Cardiac septum (tissue), 1 donor: Measurements from ENCODE around the gene GIT2. TPM values are rescaled to one million over a fixed set of nuclear protein-coding genes. Genes with fewer than 3 reads are reported as not detected.
"Not testable (repeated sequence)": the region's sequence is repeated elsewhere in the genome, so short reads cannot be mapped to it uniquely, and the experiment has no call there.

ENCODE experiments used
- DNase-seq: peaks from one replicate; pipeline ENCODE4 v3.0.0-alpha.2; 2020; ENCODE audit warnings: low spot score
- intact Hi-C: fragments of 100-400 bp; cut with DNase I; formaldehyde crosslinking; loops from one replicate; pipeline ENCODE4 v1.14.0; 2022
- total RNA-seq: library from RNA; stranded (reverse); fragmentation: NEBNext Ultra II Directional; extraction: Animal tissue kit (Norgen Biotek cat#: 25700); gene quantifications from one replicate; pipeline ENCODE4 v1.2.1, GENCODE V29; 2021
- donor health status: DM: no; HTN: no; CAD: no.

Gene GIT2
- total RNA-seq, 1 donor from 2014 or later: 31.2 TPM

DNA sequence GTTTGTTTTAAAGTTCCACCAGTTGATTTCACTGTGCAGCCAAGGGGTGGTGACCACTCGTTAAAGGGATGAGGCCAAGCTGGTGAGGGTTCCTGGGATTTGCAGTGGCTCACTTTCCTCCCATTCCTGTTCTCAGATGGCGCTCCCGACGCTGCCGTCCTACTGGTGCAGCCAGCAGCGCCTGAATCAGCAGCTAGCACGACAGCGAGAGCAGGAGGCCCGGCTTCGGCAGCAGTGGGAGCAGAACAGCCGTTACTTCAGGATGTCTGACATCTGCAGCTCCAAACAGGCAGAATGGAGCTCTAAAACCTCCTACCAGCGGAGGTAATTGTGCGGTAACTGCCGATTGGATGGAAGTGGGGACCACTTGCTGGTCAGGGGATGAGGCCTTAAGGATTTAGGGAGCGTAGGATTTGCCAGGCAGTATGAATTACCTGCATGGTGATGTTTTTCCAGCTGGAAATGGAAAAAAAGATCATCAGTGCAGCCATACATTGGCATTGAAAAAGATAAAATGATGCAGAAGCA, 93.2 kb downstream of the GIT2 start:
- intact Hi-C loops: loop anchor here (5.0 kb wide), 1 partner anchor 94 kb away; the partner anchor contains the start of genes ANKRD13A and GIT2
- DNase-seq: no peak

DNA sequence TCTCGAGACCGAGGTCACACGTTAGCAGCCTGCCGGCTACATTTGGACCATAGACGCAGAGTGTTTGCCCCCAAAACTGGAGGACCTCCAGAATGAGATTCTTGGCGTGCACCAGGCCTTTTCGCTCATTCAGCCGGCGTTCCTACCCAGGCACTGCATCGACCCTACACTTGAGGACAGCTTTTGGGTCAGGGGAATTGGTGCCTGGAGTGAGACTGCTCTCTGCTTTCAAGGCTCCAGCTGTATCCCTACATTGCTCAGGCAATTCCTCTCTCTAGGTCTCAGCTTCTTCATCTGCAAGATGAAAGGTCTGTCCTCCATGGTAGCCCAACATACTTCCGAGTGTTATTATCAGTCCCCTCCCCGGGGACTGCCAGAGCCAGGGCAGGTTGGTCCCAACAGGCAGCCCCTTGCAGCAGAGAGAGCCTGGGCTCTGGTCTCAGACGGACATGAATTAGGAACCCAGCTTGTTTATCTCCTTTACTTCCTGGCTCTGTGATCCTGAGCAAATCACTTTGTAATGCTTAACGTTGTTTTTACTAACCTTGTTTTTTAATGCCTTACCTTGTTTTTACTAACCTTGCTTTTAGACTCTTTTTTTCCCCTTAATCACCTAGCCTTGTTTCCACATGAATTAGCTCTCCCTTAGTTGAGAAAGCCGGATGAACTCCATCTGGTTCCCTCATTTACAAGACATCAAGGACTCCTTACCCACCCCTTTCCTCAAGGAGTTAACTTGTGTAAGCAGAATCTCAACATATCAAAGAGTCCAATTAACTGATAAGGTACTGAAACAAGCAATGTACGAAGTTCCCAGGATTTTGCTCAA, 95.2 kb downstream of the GIT2 start:
- intact Hi-C loops: loop anchor here (5.0 kb wide), 1 partner anchor 96 kb away; the partner anchor contains the start of genes ANKRD13A and GIT2
- DNase-seq: no peak

DNA sequence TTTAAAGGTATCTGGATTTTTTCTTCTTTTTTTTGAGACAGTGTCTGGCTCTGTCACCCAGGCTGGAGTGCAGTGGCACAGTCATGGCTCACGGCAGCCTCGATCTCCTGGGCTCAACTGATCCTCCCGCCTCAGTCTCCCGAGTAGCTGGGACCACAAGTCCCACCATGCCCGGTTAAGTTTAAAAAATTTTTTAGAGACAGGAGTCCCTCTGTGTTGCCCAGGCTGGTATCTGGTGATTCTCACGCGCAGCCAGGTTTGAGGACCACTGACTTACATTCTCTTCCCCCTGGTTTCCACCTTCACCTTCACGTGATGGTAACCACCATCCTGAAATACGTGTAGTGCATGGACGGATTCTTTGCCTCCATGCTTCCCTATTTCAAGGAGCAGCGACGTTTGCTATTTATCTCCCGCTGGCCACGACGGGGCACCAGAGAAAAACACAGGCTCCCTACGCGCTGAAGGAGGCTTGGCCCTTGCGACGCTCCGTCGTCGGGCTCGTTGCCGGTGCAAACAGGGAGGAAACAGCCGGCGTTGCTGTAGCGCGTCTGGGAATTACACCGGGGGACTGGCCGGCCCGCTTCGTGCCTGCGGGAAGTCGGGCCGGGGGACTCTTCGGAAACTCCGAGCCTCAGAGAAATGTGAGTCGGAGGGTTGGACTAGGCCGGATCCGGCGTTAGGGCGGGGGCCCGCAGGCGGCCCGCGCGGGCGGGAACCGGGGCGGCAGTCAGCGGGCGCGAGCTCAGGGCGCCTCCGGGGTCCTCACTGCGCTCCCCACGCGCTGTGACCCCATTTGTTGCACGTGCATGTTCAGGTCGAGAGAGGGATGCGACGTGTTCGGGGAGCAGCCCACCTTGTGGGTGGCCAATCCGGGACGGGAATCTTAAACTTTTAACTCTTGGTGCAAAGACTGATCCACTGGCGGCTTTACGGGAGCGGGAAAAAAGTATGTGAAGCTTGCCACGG, 96.1 kb downstream of the GIT2 start, which contains the start of gene TCHP:
TSS of gene TCHP (plus strand) at position 492 of the 969 bp plus-strand sequence. CDS start 2,753 bp downstream, outside the sequence.
- DNase-seq: peak; percentile 94

DNA sequence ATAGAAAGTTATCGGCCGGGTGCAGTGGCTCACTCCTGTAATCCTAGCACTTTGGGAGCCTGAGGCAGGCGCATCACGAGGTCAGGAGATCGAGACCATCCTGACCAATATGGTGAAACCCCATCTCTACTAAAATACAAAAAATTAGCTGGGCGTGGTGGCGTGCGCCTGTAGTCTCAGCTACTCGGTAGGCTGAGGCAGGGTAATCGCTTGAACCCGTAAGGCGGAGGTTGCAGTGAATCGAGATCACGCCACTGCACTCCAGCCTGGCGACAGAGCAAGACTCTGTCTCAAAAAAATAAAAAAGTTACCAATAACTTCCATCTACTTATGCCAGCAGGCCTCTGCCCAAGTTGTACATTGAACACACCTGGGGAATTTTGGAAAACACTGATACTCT, 96.8 kb downstream of the GIT2 start:
- intact Hi-C loops, DNase-seq: not testable (repeated sequence)

More for the DNA sequence above, 96.1 kb downstream of the GIT2 start, which contains the start of gene TCHP:
- intact Hi-C loops: loop anchor here (5.0 kb wide), 1 partner anchor 97 kb away; the partner anchor contains the start of genes ANKRD13A and GIT2

DNA sequence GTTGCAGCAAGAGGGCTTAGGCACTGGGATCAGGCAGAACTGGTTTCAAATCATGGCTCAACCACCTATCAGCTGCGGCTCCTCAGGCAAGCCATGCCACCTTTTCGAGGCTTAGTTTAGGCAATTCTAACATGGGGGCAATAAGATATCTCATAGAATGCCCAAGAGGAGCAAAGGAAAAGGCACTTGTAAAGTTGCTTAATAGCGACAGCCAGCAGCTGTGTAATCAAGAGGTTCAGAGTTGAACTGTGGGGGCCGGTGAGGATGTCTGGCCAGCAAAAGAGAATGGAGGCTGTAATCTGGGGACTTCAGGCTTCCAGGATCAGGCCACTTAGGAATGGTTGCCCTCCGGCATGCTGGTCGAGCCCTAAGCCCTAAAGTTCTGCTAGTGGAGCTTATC, 99.1 kb downstream of the GIT2 start:
- DNase-seq: no peak
- intact Hi-C loops: no loop called here

DNA sequence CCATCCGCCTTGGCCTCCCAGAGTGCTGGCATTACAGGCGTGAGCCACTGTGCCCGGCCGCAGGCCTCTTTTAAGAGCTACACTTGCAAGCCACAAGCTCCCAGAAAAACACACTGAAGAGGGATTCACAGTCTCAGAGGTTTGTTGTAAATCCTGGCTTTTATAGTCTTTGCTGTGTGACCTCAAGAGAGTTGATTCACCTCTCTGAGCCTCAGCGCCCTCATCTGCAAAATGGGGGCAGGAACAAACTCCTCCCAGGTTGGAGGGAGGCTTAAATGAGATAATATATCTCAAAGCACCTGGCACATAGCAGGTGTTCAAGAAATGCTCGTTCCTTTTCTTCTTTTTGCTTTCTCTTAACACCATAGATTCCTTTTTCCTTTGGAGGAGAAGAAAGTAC, 100.0 kb downstream of the GIT2 start:
- intact Hi-C loops: no loop called here
- DNase-seq: no peak

DNA sequence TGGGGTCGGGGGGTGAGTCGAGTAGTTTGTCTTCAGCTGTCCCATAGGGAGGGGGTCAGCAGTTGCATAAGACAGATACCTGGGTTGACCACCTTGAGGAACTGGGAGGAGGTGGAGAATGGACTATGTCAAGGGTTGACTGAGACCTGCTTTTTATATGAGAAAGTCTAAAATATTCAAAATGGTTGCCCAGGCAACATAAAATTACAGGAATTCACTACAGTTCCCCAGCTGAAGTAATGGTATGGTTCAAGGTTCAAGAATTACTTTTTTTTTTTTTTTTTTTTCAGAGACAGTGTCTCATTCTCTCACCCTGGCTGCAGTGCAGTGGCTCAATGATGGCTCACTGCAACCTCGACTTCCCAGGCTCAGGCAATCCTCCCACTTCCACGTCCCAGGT, 101.2 kb downstream of the GIT2 start:
- DNase-seq: no peak
- intact Hi-C loops: no loop called here

DNA sequence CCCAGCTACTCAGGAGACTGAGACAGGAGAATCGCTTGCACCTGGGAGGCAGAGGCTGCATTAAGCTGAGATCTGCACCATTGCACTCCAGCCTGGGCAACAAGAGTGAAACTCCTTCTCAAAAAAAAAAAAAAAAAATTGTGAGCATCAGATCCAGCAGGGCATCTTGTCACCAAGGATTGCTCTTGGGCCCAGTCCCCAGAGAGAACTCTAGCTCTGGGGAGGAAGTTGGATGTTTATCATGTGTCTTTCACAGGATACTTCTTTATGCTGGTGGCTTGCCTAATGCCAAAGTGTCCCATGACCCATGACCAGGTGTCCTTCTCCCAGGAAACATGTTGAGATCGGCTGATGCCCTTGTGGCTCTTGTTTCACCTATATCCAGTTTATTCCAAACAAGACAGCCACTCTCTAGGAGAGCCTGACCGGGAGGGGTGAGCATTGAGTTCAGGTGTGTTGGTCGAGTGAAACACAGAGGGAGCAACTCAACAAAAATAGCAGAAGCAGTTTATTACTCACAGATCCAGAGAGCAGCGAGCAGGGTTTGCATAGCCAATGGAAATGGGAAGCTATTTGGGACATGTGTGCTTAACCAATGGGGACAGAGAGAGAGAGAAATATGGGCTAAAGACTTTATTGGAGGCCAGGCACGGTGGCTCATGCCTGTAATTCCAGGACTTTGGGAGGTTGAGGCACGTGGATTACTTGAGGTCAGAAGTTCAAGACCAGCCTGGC, 102.7 kb downstream of the GIT2 start:
- DNase-seq: no peak
- intact Hi-C loops: no loop called here

DNA sequence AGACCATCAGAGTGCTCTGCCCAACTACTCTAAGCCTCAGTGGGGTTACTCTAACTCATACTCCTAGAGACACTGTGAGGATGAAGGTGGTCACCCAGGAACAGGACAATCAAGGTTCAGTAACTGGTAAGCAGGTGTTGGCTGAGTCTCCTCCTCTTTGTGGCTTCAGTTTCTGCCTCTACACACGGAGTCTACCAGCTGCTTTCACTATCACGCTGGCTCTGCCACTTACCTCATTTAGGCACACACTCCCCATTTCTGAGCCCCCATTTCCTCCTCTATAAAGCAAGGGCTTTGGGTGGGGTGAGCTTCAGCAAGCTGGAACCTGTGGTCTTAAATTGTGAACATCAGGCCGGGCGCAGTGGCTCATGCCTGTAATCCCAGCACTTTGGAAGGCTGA, 103.4 kb downstream of the GIT2 start:
- no peak for DNase-seq
- intact Hi-C loops: no loop called here

DNA sequence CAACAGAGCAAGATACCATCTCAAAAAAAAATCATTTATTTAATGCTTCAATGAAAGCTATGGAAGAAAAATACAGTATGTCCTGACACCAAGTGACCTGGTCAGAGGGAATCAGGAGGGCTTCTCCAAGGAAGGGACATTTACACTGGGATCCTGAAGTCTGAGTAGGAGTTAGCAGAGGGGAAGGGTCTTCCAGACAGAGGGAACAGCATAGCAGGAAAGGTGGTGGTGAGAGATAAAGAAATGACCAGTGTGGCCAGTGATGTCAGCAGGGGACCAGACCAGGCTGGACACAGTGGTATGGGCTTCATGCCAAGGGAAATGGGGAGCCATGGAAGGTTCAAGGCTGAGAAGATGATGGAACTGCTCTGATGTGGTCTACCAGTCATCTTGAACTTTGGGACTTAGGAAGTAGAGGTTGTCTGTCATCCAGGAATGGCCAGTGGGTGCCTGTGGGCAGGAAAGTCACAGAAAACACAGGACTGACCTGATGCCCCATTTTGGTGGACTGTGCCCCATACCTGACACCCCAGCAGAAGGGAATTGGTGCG, 103.9 kb downstream of the GIT2 start:
- DNase-seq: no peak
- intact Hi-C loops: no loop called here

DNA sequence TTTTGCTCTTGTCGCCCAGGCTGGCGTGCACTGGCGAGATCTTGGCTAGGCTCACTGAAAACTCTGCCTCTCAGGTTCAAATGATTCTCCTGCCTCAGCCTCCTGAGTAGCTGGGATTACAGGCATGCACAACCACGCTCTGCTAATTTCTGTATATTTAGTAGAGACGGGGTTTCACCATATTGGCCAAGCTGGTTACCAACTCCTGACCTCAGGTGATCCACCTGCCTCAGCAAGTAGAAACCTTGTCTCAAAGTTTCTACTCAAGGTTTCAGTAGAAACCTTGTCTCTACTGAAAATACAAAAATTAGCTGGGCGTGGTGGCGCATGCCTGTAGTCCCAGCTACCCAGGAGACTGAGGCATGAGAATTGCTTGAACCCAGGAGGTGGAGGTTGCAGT, 104.4 kb downstream of the GIT2 start:
- DNase-seq, intact Hi-C loops: not testable (repeated sequence)

DNA sequence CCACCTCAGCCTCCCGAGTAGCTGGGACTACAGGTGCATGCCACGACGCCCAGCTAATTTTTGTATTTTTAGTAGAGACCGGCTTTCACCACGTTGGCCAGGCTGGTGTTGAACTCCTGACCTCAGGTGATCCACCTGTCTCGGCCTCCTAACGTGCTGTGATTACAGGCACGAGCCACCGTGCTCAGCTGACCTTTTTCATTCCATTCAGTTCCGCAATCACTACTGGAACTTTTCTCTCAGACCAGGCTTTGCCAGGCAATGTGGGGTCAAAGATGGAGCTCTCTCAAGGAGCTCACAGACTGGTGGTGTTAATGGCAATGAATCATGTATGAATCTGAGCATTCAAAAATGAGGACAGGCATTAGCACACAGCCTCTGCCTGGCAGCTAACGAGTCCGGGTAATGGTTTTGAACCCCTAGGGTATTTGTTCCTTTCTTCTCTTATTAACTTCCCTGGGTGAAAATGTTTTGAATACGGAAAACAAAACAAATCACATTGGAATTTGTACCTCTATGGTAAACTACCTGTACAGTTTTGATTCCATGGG, 105.5 kb downstream of the GIT2 start:
- DNase-seq: no peak
- intact Hi-C loops: no loop called here

DNA sequence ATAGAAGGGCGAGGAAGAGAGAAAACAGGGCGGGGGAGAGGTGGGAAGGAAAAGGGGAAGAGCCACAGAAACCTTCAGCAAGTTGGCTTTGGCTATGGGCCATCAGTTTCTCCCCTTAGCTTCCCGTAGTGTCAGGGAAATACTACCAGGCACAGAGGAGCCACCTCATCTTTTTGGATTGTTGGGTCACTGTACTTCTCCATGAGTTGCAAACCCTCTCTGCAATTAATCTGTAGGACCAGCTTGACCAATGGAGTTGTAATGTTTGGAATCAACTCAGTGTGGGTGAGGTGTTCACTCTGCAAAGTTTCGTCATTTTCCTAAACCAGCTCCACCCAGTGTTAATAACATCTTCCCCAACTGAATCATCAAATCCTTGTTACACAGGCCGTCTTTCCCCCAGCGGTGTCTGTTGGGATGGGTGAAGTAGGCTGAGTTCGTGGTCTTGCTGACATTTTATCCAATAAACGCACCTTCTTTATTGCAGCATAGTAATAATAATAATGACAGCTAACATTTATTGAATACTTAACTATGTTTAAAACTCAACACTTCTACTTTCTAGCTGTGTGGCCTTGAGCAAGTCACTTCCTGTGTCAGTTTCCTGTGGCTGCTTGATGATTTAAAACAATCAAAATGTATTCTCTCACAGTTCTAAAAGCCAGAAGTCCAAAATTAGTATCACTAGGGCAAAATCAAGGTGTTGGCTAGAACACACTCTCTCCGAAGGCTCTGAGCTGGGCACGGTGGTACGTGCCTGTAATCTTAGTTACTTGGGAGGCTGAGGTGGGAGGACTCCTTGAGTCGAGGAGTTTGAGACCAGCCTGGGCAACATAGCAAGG, 107.8 kb downstream of the GIT2 start:
- intact Hi-C loops: no loop called here
- no peak for DNase-seq

DNA sequence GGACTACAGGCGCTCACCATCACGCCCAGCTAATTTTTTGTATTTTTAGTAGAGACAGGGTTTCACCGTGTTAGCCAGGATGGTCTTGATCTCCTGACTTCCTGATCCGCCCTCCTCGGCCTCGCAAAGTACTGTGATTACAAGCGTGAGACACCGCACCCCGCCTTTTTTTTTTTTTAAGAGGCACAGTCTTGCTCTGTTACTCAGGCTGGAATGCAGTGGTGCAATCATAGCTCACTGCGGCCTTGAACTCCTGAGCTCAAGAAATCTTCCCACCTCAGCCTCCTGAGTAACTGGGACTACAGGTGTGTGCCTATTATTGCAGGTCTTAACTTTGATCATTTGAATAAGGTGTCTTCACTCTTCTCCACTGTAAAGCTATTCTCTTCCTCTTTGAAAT, 110.6 kb downstream of the GIT2 start:
- intact Hi-C loops: no loop called here
- DNase-seq: no peak

DNA sequence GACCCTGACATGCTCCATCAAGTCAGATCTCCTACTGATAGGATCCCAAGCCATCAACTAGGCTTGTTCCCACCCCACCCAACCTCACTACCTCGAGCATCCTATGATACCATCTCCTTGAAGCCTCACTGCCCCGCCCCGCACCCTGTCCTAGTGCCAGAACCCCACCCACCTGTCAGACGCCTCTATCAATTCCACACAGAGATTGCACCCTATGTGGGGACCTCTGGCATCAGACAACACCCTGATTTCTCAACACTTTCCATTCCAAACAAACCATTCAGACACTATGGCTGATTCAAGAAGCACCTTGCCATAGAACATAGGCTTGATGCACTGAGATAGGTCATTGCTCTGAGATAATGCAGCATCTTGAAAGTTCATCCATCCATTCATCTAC, 112.7 kb downstream of the GIT2 start:
- intact Hi-C loops: no loop called here
- no peak for DNase-seq

DNA sequence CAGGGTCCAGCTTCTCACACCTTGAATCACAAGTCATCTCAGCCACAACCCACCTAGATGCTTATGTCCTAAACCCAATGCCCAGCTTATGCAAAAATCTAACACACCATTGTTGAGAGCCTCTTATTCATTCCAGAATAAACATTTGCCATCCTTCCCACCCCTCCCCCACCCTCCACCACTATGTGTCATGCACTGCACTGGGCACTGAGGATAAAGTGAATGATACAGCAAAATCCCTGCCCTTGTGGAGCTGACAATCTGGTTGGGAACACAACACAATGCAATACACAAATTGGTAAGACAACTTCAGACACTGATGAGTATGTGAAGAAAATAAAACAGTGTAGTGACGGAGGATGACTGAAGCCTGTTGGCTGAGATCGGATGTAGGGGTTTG, 114.4 kb downstream of the GIT2 start:
- DNase-seq: no peak
- intact Hi-C loops: loop anchor here (2.0 kb wide), 1 partner anchor 77 kb away; no protein-coding TSS in a partner anchor

DNA sequence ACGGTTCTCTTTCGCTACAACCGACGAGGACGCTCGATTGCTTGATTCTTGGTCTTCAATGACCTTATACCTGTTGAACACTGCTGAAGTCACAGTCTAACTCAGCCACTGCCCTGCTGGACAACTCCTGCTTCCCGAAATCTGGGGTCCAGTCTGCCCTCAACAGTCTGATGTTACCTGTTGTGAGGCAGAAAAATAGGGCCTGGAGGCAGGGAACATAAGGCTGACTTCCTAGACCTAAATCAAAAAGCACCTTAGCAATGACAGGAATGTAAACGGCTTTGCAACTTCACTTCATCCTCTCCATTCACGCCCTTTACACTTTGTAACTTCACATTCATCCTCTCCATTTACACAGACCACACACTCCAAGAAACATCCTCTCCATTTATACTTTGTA, 115.2 kb downstream of the GIT2 start:
- no peak for DNase-seq
- intact Hi-C loops: loop anchor here (2.0 kb wide), 1 partner anchor 76 kb away; no protein-coding TSS in a partner anchor
